NCI-H2171 (cell line): ENCODE results near the gene CAPN14.

ENCODE experiments used
- DNase-seq: peaks from one replicate; lab custom pipeline; 2025; lab: John Stamatoyannopoulos, UW

The CAPN14 gene

GRCh38 chr2:31241625-31242270, 24.4 kb upstream of the CAPN14 start:
- DNase-seq = no peak

- DNase-seq = no peak
Observed at GRCh38 chr2:31240381-31241365, 23.4 kb upstream of the CAPN14 start.

- no peak for DNase-seq
Observed at GRCh38 chr2:31239593-31240177, 22.4 kb upstream of the CAPN14 start.

- DNase-seq = no peak
Observed at GRCh38 chr2:31238906-31239592, 21.7 kb upstream of the CAPN14 start.

GRCh38 chr2:31238126-31238905, 21.0 kb upstream of the CAPN14 start:
- DNase-seq = no peak

GRCh38 chr2:31237348-31238017, 20.2 kb upstream of the CAPN14 start:
- no peak for DNase-seq

- DNase-seq = no peak
Observed at GRCh38 chr2:31236433-31237205, 19.3 kb upstream of the CAPN14 start.

- no peak for DNase-seq
Observed at GRCh38 chr2:31235504-31235902, 18.2 kb upstream of the CAPN14 start.

- DNase-seq = no peak
Observed at GRCh38 chr2:31234683-31235503, 17.6 kb upstream of the CAPN14 start.

GRCh38 chr2:31233741-31234682, 16.7 kb upstream of the CAPN14 start, which contains the start of gene EHD3:
TSS of gene EHD3 (plus strand) at chr2:31234152. CDS start at chr2:31234622, 470 bp downstream.
- DNase-seq = peak; percentile 53

GRCh38 chr2:31233231-31233630, 15.9 kb upstream of the CAPN14 start:
- DNase-seq = no peak

GRCh38 chr2:31232586-31232985, 15.3 kb upstream of the CAPN14 start:
- no peak for DNase-seq

GRCh38 chr2:31231571-31232302, 14.4 kb upstream of the CAPN14 start:
- no peak for DNase-seq

GRCh38 chr2:31230751-31231150, 13.4 kb upstream of the CAPN14 start:
- DNase-seq = no peak

GRCh38 chr2:31228717-31229116, 11.4 kb upstream of the CAPN14 start:
- no peak for DNase-seq

- DNase-seq = no peak
Observed at GRCh38 chr2:31227711-31228125, 10.4 kb upstream of the CAPN14 start.

GRCh38 chr2:31227110-31227509, 9.8 kb upstream of the CAPN14 start:
- DNase-seq = no peak
